Fibroblast of the conjunctiva (primary cell): ENCODE data around the gene AMHR2.

Source experiments
- DNase-seq: peaks from one replicate; pipeline ENCODE4 v3.0.0-alpha.2; 2010; ENCODE audit warnings: low read depth

Gene AMHR2

GRCh38 chr12:53453953-53454640 lies 30.4 kb downstream of the AMHR2 start:
- DNase-seq, result no peak

GRCh38 chr12:53454707-53455106 lies 31.1 kb downstream of the AMHR2 start:
- DNase-seq, result no peak

GRCh38 chr12:53456654-53457366 lies 33.2 kb downstream of the AMHR2 start:
- no peak for DNase-seq

GRCh38 chr12:53459097-53459496 lies 35.4 kb downstream of the AMHR2 start:
- DNase-seq, result no peak

DNA sequence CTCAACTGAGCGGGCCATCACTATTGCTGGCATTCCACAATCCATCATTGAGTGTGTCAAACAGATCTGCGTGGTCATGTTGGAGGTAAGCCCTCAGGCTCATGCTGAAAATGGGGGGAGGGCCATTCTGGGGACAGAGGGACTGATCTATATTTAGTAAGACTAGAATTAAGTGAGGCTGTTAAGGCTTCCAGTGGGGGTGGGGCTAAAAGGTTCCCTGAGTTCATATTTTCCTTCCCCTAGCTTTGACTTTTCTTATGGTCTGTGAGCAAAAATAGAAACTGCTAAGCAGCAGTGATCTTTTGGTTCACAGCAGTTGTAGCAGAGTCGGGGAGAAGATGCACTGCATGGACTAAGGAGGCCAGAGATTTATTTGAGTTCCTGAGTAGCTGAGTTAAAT lies 37.4 kb downstream of the AMHR2 start:
- DNase-seq, result no peak

- no peak for DNase-seq
Observed at GRCh38 chr12:53461591-53461990, 37.9 kb downstream of the AMHR2 start.

DNA sequence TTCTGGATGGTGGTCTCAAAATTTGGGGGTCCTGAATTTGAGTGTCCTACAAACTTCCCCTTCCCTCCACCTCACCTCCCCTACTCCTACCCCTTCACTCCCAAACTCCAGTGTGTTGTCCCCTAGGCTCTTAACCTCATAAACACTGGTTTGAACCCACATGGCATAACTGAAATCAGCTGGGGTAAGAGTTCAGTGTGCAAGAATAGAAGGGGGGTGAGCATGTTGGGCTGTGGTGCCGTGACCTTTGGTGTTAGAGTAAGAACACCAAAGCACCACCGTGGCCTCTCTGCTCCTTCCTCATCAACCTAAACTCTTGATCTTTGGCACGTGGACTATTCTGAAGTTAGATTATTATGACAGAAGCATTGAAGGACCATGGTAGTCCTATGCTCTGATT lies 39.3 kb downstream of the AMHR2 start:
- DNase-seq, result no peak

DNA sequence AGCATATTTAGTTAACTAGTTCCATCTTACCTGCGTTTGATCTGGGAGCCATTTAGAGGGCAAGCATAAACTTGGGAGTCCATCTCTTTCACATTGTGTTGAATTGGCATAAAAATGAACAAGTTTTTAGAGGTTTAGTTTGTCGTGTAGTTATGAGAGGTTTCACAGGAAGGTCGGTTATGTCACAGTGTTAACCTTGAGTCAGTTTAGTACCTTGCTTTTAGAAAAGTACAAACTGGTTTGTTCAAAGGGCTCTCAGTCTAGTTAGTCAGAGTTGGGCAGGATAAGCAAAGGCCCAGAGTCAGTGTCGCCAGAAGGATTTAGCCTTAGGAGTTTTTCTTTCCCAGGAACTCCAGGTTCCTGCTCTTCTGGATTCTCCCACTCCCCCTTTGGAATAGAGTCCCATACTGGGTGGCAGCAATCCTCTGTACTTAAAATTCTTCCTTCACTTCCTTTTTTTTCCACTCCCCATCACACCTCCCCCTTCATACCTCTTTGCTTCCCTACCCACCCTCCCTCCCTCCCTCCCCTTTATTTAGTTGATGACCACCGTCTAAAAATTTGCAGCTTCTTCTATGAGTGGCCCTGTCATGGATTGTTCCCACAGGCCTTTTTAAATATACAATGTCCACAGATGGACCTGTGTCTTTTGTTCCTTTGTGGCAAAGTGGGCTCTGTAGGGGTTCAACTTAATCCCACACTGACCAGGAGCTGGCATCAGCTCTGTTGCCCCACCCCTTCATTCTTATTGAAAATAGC lies 40.3 kb downstream of the AMHR2 start:
- DNase-seq, result no peak

DNA sequence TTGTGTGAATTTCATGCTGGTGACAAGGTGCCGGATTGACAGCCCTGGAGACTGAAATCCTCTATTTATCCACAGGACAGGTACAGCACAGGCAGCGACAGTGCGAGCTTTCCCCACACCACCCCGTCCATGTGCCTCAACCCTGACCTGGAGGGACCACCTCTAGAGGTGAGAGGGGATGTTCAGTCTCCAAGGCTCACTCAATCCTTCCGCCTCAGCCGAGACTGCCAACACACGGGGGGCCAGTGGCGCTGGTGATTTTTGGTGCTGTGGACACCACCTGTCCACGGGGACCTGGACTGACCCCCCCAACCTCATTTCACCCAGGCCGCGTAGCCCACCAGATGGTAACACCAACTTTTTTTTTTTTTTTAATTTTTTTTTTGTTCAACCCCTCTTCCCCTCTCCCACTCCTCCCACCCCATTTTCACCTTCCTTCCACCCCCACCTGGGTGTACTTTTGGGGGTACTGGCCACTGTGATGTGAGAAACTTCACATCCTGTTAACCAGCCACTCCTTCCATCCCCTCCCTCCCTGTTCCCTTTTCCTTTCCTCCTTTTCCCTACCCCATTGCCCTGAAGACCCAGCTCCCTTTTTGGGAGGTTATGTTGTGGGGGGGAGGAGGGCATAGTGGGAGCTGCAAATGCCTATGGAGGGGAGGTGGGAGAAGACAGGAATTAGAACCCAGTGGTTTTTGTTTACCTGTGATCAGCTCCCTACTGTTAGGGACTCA lies 41.2 kb downstream of the AMHR2 start:
- DNase-seq, result no peak

DNA sequence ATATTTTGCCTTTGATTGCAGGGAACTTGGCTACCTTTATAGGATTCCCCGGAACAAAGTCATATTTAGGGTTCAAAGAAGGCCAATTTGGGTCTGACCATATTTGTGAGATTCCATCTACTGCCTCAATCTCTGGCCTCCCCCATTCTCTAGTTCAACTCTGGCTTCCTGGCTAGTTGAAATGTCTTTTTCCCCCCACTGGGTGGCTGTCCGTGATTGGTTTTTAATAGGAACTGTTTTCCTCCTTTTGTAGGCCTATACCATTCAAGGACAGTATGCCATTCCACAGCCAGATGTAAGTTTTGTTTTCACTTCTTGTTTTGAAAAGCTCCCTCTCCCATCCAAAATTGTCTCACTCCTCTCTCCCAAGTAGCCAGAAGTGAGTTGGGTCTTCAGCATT lies 42.0 kb downstream of the AMHR2 start:
- no peak for DNase-seq

- no peak for DNase-seq
Observed at GRCh38 chr12:53466640-53467039, 43.0 kb downstream of the AMHR2 start.

- no peak for DNase-seq
Observed at GRCh38 chr12:53467082-53467481, 43.4 kb downstream of the AMHR2 start.

- DNase-seq, result no peak
Observed at GRCh38 chr12:53467880-53468279, 44.2 kb downstream of the AMHR2 start.

GRCh38 chr12:53468282-53468681 lies 44.6 kb downstream of the AMHR2 start:
- no peak for DNase-seq

DNA sequence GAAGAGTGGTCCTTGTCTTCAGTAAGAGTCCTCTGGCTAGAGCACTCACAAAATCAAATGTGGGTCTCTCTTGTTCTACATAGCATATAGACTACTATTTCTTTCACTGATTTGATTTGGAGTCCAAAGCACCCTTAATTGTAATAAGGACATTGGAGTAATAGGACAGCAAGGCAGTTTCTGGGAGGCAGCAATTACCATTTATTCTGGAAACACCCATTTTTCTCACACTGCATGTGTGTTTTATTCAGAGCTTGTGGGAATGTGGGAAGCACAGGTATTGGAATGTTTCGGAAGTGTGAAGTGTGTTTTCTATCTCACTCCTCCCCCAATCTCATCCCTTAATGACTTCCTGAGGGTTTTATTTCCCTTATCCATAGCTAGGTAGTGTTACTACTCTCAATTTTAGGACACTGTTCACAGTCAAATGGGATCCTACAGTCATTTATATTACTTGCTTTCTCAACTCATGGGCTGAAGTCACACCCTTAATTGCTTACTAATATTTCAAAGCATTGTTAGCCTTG lies 48.5 kb downstream of the AMHR2 start:
- DNase-seq, result no peak

DNA sequence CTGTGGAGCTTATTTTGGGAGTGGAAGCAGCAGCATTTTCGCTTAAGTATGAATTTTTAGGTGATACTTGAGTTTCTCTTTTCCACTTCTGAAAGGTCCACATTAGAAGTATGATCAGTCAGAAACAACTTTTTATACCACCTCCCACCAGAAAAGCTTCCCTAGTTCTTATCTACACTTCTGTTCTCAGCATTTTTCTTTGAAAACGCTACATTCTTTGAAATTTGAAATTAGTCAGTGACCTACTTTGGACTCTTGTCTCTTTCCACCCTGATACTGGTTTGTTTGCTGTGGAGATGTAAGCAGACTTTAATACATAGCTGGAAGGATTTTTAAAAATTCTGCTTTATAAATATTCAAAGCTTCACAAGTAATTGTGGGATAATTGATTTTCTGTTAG lies 50.4 kb downstream of the AMHR2 start:
- no peak for DNase-seq

- no peak for DNase-seq
Observed at GRCh38 chr12:53474819-53475218, 51.2 kb downstream of the AMHR2 start.

- DNase-seq, result no peak
Observed at GRCh38 chr12:53476769-53477209, 53.1 kb downstream of the AMHR2 start.

DNA sequence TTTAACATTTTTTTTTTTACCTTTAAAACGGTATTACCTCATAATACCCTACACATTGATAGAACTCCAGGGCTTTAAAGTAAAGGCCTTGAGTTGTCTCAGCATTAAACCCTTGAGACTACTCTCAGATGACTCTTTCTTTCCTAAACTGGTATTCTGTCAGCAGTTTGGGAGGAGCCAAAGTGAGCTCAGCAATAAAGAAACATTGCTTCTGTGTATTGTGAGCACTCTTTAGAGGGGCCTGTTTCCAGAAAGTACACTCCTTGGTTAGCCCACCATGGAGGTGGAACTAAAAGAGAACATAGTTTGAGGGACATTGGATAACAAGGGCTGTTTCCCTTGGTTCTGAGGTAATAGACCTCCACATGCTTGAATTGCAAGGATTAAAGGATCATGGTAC lies 55.2 kb downstream of the AMHR2 start:
- DNase-seq, result no peak

DNA sequence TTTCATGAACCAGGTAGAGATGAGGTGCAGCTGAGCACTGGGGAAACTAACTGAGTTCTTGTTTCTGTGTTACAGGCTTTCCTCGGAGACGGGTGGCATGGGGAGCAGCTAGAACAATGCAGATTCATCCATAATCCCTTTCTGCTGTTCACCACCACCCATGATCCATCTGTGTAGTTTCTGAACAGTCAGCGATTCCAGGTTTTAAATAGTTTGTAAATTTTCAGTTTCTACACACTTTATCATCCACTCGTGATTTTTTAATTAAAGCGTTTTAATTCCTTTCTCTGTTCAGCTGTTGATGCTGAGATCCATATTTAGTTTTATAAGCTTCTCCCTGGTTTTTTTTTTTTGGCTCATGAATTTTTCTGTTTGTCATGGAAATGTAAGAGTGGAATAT lies 55.7 kb downstream of the AMHR2 start:
- no peak for DNase-seq

DNA sequence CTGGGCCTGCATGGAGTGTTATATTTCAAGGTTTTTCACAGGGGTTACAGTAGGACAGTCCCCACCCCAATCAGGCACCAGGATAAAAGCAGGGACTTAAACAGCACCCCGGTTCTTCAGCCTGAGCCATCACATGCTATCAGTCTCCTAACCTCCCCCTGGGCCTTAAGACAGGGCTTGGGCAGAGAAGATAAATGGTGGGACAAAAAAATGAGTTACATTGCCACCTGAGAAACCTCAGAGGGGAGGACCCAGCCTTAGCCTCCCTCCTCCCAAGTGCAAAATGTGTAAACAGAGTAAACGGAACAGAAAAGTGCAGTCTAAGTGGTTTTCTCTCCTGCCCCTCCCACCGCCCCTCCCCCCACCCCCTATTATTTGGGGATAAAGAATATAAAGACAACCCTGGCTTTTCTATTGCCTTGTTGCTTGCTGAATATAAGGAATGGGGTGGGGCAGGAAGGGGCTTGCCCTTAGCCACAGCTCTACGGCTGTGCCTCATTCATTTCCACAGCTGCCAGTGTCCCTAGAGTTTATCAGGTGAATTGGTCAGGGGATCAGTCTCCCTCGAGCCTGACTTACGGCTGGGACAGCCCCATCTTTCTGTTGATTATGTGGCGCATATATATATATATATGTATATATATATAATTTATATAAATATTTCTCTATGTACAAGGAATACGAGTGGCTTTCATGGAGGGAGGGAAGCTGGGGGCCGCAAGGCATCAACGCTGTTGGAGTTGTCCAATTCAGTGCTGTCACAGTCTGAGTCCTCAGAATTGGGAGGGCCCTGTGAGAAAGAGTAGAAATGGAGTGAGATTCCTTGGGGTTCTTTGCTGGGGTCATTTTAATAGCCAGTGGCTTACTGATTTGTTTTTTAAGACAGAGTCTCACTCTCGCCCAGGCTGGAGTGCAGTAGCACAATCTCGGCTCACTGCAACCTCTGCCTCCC lies 57.1 kb downstream of the AMHR2 start:
- DNase-seq, result no peak
